Body of pancreas (tissue), 4 donors: ENCODE data around the gene MAPK14.

ENCODE experiments used
- POLR2A ChIP-seq, 3 donors: fragments of 450-650 bp; IDR thresholded peaks; one replicate each; pipeline ENCODE4 v1.6.1; 2016; ENCODE audit warnings: antibody characterized with exemption in 3 of 3, mild to moderate bottlenecking in 2 of 3
- TF ChIP-seq, protein P1 (sequence below), 7 experiments: fragments of 450-650 bp in 4 of 7; fragments of 200-600 bp in 3 of 7; sonication (generic) in 3 of 7; IDR thresholded peaks; one replicate each; pipeline ENCODE4 v1.5.1; 2016 to 2019; ENCODE audit warnings: antibody characterized with exemption in 7 of 7

GRCh38 chr6:36101691-36102090 lies 74.1 kb downstream of the MAPK14 start:
- TF ChIP-seq POLR2A (IDR thresholded peaks at IDR 0.05): no peak
- TF ChIP-seq, protein P1, sequence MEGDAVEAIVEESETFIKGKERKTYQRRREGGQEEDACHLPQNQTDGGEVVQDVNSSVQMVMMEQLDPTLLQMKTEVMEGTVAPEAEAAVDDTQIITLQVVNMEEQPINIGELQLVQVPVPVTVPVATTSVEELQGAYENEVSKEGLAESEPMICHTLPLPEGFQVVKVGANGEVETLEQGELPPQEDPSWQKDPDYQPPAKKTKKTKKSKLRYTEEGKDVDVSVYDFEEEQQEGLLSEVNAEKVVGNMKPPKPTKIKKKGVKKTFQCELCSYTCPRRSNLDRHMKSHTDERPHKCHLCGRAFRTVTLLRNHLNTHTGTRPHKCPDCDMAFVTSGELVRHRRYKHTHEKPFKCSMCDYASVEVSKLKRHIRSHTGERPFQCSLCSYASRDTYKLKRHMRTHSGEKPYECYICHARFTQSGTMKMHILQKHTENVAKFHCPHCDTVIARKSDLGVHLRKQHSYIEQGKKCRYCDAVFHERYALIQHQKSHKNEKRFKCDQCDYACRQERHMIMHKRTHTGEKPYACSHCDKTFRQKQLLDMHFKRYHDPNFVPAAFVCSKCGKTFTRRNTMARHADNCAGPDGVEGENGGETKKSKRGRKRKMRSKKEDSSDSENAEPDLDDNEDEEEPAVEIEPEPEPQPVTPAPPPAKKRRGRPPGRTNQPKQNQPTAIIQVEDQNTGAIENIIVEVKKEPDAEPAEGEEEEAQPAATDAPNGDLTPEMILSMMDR (IDR thresholded peaks at IDR 0.05): no peak
